ENCODE data around the gene COLEC12.
"Not testable (repeated sequence)": the region's sequence is repeated elsewhere in the genome, so short reads cannot be mapped to it uniquely, and the experiment has no call there.

The COLEC12 gene

DNA sequence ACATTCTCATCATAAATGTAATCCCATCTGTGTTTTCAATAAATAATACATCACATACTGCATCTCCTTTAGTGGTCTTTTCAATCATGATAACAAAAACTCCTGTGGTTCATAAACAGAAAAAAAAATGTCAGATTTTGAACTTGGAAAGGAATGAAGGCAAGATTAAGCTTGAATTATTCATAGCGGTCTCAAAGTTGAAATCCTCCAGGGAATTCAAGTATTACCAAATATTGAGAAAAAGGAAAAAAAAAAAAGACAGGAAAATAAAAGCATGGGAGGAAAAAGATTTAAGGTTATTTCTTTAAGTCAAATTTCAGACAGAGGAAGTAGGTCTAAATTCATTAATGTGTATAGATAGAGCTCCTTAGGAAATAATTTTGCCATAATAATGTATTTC, 92.1 kb downstream of the COLEC12 start:
- no peak for DNase-seq (ENCODE audit: extremely low read depth, low read depth)
- no peak for TF ChIP-seq CTCF (IDR thresholded peaks at IDR 0.05; ENCODE audit: low read depth, low read length, missing control alignments)
- no peak overlapping the region for H3K4me3 ChIP-seq (replicated peaks; ENCODE audit: low read depth, low read length)

- DNase-seq (ENCODE audit: extremely low read depth, low read depth) = no peak
- H3K4me3 ChIP-seq (replicated peaks; ENCODE audit: low read depth, low read length) = no peak overlapping the region
- TF ChIP-seq CTCF (IDR thresholded peaks at IDR 0.05; ENCODE audit: low read depth, low read length, missing control alignments) = no peak
Measured at GRCh38 chr18:407626-408224, 92.8 kb downstream of the COLEC12 start.

- no peak overlapping the region for H3K4me3 ChIP-seq (replicated peaks; ENCODE audit: low read depth, low read length)
- no peak for DNase-seq (ENCODE audit: extremely low read depth, low read depth)
- TF ChIP-seq CTCF (IDR thresholded peaks at IDR 0.05; ENCODE audit: low read depth, low read length, missing control alignments) = no peak
Measured at GRCh38 chr18:407191-407590, 93.3 kb downstream of the COLEC12 start.

DNA sequence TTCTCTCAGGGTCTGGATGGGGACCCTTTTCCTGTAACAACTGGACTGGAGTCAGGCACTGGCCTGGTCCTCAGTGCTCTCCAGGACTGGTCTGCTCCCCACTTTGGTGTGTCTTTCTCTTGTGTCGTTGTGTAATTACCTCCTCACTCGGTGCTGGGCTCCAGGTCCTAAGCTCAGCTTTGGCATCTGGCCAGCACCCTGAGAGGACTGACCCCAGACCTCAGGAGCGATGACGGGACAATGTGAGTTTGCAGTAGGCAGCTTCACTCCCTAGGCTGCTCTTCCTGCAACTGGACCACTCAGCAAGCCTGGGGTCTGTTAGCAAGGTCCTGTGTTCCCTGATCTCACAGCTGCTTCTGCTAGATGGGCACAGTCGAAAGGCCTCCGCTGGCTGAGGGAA, 93.8 kb downstream of the COLEC12 start:
- no peak for DNase-seq (ENCODE audit: extremely low read depth, low read depth)
- no peak overlapping the region for H3K4me3 ChIP-seq (replicated peaks; ENCODE audit: low read depth, low read length)
- no peak for TF ChIP-seq CTCF (IDR thresholded peaks at IDR 0.05; ENCODE audit: low read depth, low read length, missing control alignments)

- H3K4me3 ChIP-seq (replicated peaks; ENCODE audit: low read depth, low read length); DNase-seq (ENCODE audit: extremely low read depth, low read depth): not testable (repeated sequence)
Measured at GRCh38 chr18:405006-405405, 95.5 kb downstream of the COLEC12 start.

DNA sequence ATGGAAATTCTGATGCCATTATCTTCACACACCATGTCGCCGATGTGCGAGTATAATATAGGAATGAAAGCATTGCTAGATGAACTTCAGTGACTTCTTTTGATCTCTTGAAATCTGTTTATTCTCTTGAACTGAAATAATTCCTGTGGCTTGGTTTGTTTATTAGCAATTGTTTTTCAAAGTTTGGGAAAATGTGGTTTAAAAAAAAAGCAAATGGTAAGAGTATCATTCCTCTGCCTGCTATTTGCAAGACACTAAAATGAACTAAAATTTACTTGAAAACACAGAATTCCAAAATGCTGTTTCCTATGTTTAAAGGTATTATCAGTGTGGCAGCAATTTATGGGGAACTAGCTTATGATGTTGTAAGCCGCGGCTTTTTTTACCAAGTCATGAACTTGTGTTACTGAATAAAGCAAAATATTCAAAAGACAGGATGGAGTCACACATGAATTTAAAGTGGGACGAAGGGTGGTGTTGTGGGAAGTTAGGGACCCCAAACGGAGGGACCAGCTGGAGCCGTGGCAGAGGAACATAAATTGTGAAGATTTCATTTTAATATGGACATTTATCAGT, 96.4 kb downstream of the COLEC12 start:
- TF ChIP-seq CTCF (IDR thresholded peaks at IDR 0.05; ENCODE audit: low read depth, low read length, missing control alignments) = no peak
- no peak for DNase-seq (ENCODE audit: extremely low read depth, low read depth)
- H3K4me3 ChIP-seq (replicated peaks; ENCODE audit: low read depth, low read length) = no peak overlapping the region

- no peak overlapping the region for H3K4me3 ChIP-seq (replicated peaks; ENCODE audit: low read depth, low read length)
- DNase-seq (ENCODE audit: extremely low read depth, low read depth) = no peak
- TF ChIP-seq CTCF (IDR thresholded peaks at IDR 0.05; ENCODE audit: low read depth, low read length, missing control alignments) = no peak
Measured at GRCh38 chr18:402129-402528, 98.4 kb downstream of the COLEC12 start.

Measured in HFF-Myc (cell line).